ENCODE results near the gene COMMD7. TPM values are rescaled to one million over a fixed set of nuclear protein-coding genes. Genes with fewer than 3 reads are reported as not detected.
A peak's percentile ranks its signal among the peaks of the same experiment; 100 is the strongest.

The COMMD7 gene
- total RNA-seq, 2 experiments from 2014 or later, result 30.7 to 34.0 TPM

GRCh38 chr20:32678948-32679347 lies 64.3 kb downstream of the COMMD7 start:
- Mint-ChIP-seq H3K4me1 (ENCODE audit: low read depth) (peaks cover 20% of the 10 kb centered on the region), H3K9me3 (no peaks in the 10 kb centered on the region), H3K27ac (no peak overlapping the region)

GRCh38 chr20:32675223-32675975 lies 67.9 kb downstream of the COMMD7 start:
- H3K4me3 Mint-ChIP-seq, result no peak overlapping the region
- no peak for TF ChIP-seq CTCF (IDR thresholded peaks at IDR 0.05)
- ChIA-PET CTCF (interaction anchor here (0.6 to 9.0 kb wide), 9 partner anchors 8 to 168 kb away, joined by 3 to 356 read pairs (median 9); no protein-coding TSS in a partner anchor), POLR2A (interaction anchor here (2.2 kb wide), 1 partner anchor 101 kb away, joined by 12 read pairs; no protein-coding TSS in a partner anchor)
- intact Hi-C loops (cut with micrococcal nuclease), result no loop called here
- no peak for ATAC-seq
- no peak for DNase-seq
- no peaks in the 10 kb centered on the region for H3K36me3 Mint-ChIP-seq (ENCODE audit: low read depth)
- no peak overlapping the region for H3K27ac Mint-ChIP-seq
- H3K27me3 Mint-ChIP-seq, result no peaks in the 10 kb centered on the region
- peaks cover 24% of the 10 kb centered on the region for H3K4me1 Mint-ChIP-seq (ENCODE audit: low read depth)
- no peaks in the 10 kb centered on the region for H3K9me3 Mint-ChIP-seq

More at GRCh38 chr20:32678948-32679347, 64.3 kb downstream of the COMMD7 start:
- DNase-seq, result no peak
- H3K27me3 Mint-ChIP-seq, result no peaks in the 10 kb centered on the region
- CTCF ChIA-PET, result interaction anchor here (1.5 to 9.0 kb wide), 2 partner anchors 15 to 99 kb away, joined by 3 to 356 read pairs; no protein-coding TSS in a partner anchor
- no peak for TF ChIP-seq CTCF (IDR thresholded peaks at IDR 0.05)
- no peak overlapping the region for H3K4me3 Mint-ChIP-seq
- ATAC-seq, result no peak
- POLR2A ChIA-PET, result no interaction called here
- no peaks in the 10 kb centered on the region for H3K36me3 Mint-ChIP-seq (ENCODE audit: low read depth)
- intact Hi-C loops (cut with micrococcal nuclease), result no loop called here

- Mint-ChIP-seq H3K4me3 (no peak overlapping the region), H3K4me1 (ENCODE audit: low read depth) (peaks cover 24% of the 10 kb centered on the region), H3K36me3 (ENCODE audit: low read depth) (no peaks in the 10 kb centered on the region), H3K9me3 (no peaks in the 10 kb centered on the region), H3K27me3 (no peaks in the 10 kb centered on the region), H3K27ac (peak overlapping the region; percentile 36)
- ATAC-seq (peak; percentile 37), DNase-seq (peak; percentile 87)
- ChIA-PET CTCF (interaction anchor here (0.6 to 9.0 kb wide), 29 partner anchors 9 to 271 kb away, joined by 3 to 356 read pairs (median 5); partner anchors contain the start of gene COMMD7), POLR2A (interaction anchor here (0.9 to 2.2 kb wide), 4 partner anchors 102 to 134 kb away, joined by 3 to 16 read pairs (median 8); no protein-coding TSS in a partner anchor)
- TF ChIP-seq CTCF (IDR thresholded peaks at IDR 0.05), result peak; percentile 89
- intact Hi-C loops (cut with micrococcal nuclease), result loop anchor here (1.0 kb wide), 1 partner anchor 103 kb away; no protein-coding TSS in a partner anchor
Measured at GRCh38 chr20:32674362-32674789, 68.9 kb downstream of the COMMD7 start.

GRCh38 chr20:32672982-32673851 lies 70.0 kb downstream of the COMMD7 start:
- Mint-ChIP-seq H3K27ac (peak overlapping the region; percentile 92), H3K27me3 (no peaks in the 10 kb centered on the region), H3K36me3 (ENCODE audit: low read depth) (no peaks in the 10 kb centered on the region), H3K9me3 (no peaks in the 10 kb centered on the region), H3K4me1 (ENCODE audit: low read depth) (peaks cover 24% of the 10 kb centered on the region), H3K4me3 (peak overlapping the region; percentile 56)
- ChIA-PET POLR2A (interaction anchor here (0.6 to 2.2 kb wide), 11 partner anchors 10 to 150 kb away, joined by 3 to 16 read pairs (median 3); partner anchors contain the start of gene COMMD7), CTCF (interaction anchor here (0.5 to 9.0 kb wide), 41 partner anchors 7 to 422 kb away, joined by 3 to 356 read pairs (median 4); partner anchors contain the start of genes COMMD7, DNMT3B and MAPRE1)
- DNase-seq (peak; percentile 62), ATAC-seq (peak; percentile 74)
- intact Hi-C loops (cut with micrococcal nuclease), result no loop called here
- TF ChIP-seq CTCF (IDR thresholded peaks at IDR 0.05), result no peak

Data from activated CD8-positive, alpha-beta T cell treated with anti-CD3 and anti-CD28 coated beads for 36 hours (primary cell).